Peyer's patch (tissue), 4 donors: ENCODE measurements around the gene FFAR1.

Source experiments
- POLR2A ChIP-seq, 2 donors: fragments of 450-650 bp; IDR thresholded peaks; one replicate each; pipeline ENCODE4 v1.5.1; 2017; ENCODE audit warnings: antibody characterized with exemption in 2 of 2, mild to moderate bottlenecking in 2 of 2, moderate library complexity in 2 of 2
- TF ChIP-seq, protein P1 (sequence below), 6 experiments: fragments of 450-650 bp in 4 of 6; fragments of 200-600 bp in 2 of 6; sonication (generic) in 1 of 6; IDR thresholded peaks; one replicate each; pipeline ENCODE4 v1.5.1; 2017 to 2019; ENCODE audit warnings: antibody characterized with exemption in 6 of 6, mild to moderate bottlenecking in 3 of 6, moderate library complexity in 1 of 6

DNA sequence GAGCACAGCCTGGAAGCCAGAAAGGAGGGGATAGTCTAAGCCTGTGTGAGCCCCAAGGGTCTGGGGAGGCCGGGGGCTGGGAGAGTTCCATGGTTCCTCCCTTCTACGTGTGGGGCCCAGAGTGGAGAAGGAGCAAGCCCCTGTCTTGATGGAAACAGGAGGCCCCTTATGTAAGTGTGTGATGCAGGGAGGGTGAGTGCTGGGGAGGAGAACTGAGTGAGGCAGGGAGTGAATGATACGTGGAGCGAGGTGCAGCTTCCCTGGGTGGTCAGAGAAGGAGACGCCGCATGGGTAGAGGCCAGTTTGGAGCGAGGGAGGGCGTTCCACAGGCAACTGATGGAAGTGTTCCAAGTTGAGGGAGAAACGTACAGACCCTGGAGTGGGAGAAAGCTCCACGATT, 39.8 kb upstream of the FFAR1 start:
- TF ChIP-seq, protein P1, sequence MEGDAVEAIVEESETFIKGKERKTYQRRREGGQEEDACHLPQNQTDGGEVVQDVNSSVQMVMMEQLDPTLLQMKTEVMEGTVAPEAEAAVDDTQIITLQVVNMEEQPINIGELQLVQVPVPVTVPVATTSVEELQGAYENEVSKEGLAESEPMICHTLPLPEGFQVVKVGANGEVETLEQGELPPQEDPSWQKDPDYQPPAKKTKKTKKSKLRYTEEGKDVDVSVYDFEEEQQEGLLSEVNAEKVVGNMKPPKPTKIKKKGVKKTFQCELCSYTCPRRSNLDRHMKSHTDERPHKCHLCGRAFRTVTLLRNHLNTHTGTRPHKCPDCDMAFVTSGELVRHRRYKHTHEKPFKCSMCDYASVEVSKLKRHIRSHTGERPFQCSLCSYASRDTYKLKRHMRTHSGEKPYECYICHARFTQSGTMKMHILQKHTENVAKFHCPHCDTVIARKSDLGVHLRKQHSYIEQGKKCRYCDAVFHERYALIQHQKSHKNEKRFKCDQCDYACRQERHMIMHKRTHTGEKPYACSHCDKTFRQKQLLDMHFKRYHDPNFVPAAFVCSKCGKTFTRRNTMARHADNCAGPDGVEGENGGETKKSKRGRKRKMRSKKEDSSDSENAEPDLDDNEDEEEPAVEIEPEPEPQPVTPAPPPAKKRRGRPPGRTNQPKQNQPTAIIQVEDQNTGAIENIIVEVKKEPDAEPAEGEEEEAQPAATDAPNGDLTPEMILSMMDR (IDR thresholded peaks at IDR 0.05), result no peak
- TF ChIP-seq POLR2A (IDR thresholded peaks at IDR 0.05), result no peak
